ENCODE data around the gene DCANP1. TPM values are rescaled to one million over a fixed set of nuclear protein-coding genes. Genes with fewer than 3 reads are reported as not detected.

The DCANP1 gene
- total and polyA plus RNA-seq, 8 donors, result 0.06 to 0.24 (median 0.13) TPM; not detected in 3

DNA sequence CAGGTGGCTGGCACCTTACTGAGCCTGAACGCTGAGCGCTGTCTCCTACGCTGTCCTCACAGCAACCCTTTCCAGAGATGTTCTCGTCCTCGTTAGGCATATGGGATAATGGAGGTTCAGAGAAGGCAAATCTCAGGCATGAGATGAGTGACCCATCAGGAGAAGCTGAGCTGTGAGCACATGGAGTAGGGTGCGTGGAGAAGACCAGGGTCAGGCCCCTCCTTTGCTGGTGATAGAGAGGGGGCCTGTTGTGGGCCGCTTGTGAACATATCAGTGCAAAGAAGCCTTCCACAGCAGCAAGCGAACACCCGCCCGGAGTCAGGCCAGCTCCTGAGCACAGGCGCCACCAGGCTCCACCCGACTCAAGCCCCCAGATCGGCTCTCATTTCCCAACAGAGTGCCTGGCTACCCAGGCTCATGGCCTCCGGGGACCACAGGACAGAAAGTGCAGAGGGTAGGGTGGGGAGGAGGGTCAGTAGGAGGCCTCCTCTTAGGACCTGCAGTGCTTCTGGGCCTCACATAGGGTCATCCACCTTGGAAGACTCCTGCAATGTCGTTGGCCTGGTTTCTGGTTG lies 20.0 kb upstream of the DCANP1 start:
- no peaks in the 10 kb centered on the region for H3K9me3 ChIP-seq
- no peak overlapping the region for H3K27ac ChIP-seq
- TF ChIP-seq, protein P1, sequence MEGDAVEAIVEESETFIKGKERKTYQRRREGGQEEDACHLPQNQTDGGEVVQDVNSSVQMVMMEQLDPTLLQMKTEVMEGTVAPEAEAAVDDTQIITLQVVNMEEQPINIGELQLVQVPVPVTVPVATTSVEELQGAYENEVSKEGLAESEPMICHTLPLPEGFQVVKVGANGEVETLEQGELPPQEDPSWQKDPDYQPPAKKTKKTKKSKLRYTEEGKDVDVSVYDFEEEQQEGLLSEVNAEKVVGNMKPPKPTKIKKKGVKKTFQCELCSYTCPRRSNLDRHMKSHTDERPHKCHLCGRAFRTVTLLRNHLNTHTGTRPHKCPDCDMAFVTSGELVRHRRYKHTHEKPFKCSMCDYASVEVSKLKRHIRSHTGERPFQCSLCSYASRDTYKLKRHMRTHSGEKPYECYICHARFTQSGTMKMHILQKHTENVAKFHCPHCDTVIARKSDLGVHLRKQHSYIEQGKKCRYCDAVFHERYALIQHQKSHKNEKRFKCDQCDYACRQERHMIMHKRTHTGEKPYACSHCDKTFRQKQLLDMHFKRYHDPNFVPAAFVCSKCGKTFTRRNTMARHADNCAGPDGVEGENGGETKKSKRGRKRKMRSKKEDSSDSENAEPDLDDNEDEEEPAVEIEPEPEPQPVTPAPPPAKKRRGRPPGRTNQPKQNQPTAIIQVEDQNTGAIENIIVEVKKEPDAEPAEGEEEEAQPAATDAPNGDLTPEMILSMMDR (IDR thresholded peaks at IDR 0.05), result no peak
- ATAC-seq (no peak), DNase-seq (no peak)
- peaks cover 7 to 80% of the 10 kb centered on the region in 2 donors for H3K27me3 ChIP-seq
- H3K4me3 ChIP-seq, result no peak overlapping the region
- intact Hi-C loops (cut with DNase I), result loop anchor here (5.0 to 10.0 kb wide), 2 partner anchors 78 to 85 kb away; no protein-coding TSS in a partner anchor
- no peaks in the 10 kb centered on the region for H3K36me3 ChIP-seq
- H3K4me1 ChIP-seq, result peaks cover 0 to 10% of the 10 kb centered on the region in 2 donors

DNA sequence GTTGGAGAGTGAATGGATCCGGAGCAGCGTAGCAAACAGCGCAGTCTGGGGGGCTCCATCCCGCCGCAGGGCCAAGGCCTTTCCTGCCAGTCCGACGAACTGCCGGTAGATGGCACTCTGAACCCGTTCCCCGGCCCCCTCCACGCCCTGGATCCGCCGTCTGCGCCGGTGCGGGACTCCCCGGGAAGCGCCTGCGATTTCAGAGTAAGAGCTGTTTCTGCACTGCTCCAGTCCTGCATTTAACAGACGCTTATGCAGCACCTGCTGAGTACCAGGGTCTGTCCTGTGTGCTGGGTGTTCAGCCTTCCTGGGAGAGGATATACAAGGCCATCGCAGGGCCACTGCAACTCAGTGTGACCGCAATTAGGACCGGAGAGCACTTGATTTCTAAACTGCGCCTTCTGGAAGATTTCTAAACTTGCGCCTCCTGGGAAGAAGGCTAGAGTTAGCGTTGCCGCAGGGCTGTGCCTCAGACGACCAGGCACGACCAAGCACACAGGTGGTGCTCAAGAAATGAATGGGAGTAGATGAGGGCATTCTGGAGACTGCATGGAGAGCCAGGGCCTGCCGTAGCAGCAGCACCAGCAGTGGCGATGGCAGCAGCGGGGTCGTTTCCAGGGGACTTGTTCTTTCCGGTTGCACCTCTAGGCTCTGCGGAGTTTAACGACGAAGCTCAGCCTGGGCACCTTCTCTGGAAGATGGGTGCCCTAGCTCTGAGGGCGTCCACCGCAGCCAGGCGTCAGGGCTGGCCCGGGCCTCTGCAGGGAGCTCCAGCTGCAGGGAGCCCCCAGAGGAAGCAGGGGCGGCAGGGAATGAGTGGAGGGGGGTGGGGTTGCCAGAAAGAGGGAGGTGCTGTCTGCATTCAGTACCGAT lies 19.3 kb upstream of the DCANP1 start:
- Histone ChIP-seq H3K27me3 (peaks cover 7 to 74% of the 10 kb centered on the region in 2 donors), H3K4me3 (no peak overlapping the region), H3K4me1 (peaks cover 0 to 10% of the 10 kb centered on the region in 2 donors), H3K9me3 (no peaks in the 10 kb centered on the region), H3K27ac (no peak overlapping the region), H3K36me3 (no peaks in the 10 kb centered on the region)
- TF ChIP-seq, protein P1 (IDR thresholded peaks at IDR 0.05), result peak; percentile 80 to 82
- intact Hi-C loops (cut with DNase I), result loop anchor here (5.0 to 10.0 kb wide), 2 partner anchors 78 to 86 kb away; no protein-coding TSS in a partner anchor
- DNase-seq (peak; percentile 74 to 93 (median 80)), ATAC-seq (peak; percentile 98)

DNA sequence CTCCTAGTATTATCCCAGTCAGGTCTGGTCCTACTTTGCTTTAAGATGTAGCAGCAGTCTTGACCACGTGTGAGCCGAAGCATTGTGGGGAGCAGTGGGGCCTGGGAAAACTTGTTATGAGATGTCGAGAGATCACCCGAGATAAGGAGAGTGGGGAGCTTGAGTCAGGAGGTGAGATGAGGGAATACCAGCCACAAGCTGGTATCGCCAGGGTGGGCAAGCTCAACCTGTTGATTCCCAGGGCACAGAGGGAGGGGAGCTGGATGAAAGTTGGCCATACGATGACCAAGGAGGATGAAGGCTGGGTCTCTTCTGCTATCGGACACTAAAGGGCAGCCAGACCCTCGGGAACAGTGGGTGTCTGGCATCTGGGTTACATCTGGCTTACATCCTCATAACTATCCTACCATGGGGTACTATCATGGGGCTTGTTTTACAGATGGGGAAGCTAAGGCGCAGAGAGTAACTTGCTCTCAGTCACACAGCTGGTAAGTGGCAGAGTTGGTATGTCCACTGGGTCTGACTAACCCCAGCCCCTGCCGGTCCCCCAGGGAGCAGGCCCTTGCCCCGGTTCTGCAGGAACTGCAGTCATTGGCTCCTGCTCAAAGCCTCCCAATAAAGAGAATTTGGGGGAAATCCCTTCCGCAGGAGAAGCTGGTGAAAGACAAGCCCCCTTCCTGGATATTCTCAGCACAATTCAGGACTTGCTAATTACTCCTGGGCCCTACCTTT lies 18.4 kb upstream of the DCANP1 start:
- Histone ChIP-seq H3K36me3 (no peaks in the 10 kb centered on the region), H3K9me3 (no peaks in the 10 kb centered on the region), H3K27me3 (peaks cover 7 to 65% of the 10 kb centered on the region in 2 donors), H3K4me3 (no peak overlapping the region), H3K4me1 (peaks cover 0 to 10% of the 10 kb centered on the region in 2 donors), H3K27ac (no peak overlapping the region)
- DNase-seq, result no peak
- ATAC-seq, result no peak
- TF ChIP-seq, protein P1 (IDR thresholded peaks at IDR 0.05), result no peak
- intact Hi-C loops (cut with DNase I), result loop anchor here (5.0 to 10.0 kb wide), 2 partner anchors 79 to 87 kb away; no protein-coding TSS in a partner anchor

DNA sequence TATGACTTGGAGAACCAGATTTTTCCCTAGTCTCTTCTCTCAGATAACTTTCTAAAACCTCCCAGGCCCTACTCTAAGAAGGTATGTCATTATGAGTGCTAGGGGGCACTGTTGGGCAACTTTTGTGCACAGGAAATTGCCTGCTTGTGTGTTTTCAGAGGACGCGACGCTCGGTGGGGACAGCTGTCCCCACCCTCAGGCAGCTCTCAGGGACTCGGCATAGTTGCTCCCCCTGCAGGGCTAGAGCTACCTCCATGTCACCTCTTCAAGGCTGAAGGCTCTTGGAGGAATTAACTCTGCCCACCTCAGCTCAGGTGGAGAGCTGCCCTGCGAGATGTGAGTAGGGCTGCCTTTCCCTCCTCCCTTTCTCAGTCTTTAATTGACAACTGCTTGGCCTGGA lies 15.2 kb upstream of the DCANP1 start:
- peak in 1 of 4 donors; percentile 67 for DNase-seq
- intact Hi-C loops (cut with DNase I), result loop anchor here in 1 of 2 donors (10.0 kb wide), 1 partner anchor 82 kb away; no protein-coding TSS in a partner anchor
- H3K27me3 ChIP-seq, result peaks cover 7 to 35% of the 10 kb centered on the region in 2 donors
- H3K36me3 ChIP-seq, result no peaks in the 10 kb centered on the region
- no peak overlapping the region for H3K27ac ChIP-seq
- H3K4me1 ChIP-seq, result peaks cover 11 to 29% of the 10 kb centered on the region in 2 donors
- no peaks in the 10 kb centered on the region for H3K9me3 ChIP-seq
- TF ChIP-seq, protein P1 (IDR thresholded peaks at IDR 0.05), result peak in 1 of 2 donors; percentile 23
- peak; percentile 15 for ATAC-seq
- H3K4me3 ChIP-seq, result no peak overlapping the region
